Epithelial cell of proximal tubule (primary cell): ENCODE data around the gene TMTC1. TPM values are rescaled to one million over a fixed set of nuclear protein-coding genes. Genes with fewer than 3 reads are reported as not detected.

Source experiments
- DNase-seq: peaks from one replicate; pipeline ENCODE4 v3.0.0-alpha.2; 2011; ENCODE audit warnings: low read depth
- H3K4me3 ChIP-seq: 2 replicates; pipeline ENCODE4 v1.5.1; 2011; ENCODE audit warnings: low read depth, mild to moderate bottlenecking, low read length
- total RNA-seq: library from RNA; depleted of rRNA; stranded (reverse); fragments of >200 nt; gene quantifications from 2 replicates; pipeline ENCODE4 v1.2.3, GENCODE V29; 2015
- TF ChIP-seq, protein P1 (sequence below): conservative IDR thresholded peaks from 2 replicates; pipeline ENCODE4 v1.5.1; 2012; ENCODE audit warnings: low read depth, mild to moderate bottlenecking, low read length

TMTC1 gene
- total RNA-seq, 1 donor from 2014 or later: 0.40 TPM

DNA sequence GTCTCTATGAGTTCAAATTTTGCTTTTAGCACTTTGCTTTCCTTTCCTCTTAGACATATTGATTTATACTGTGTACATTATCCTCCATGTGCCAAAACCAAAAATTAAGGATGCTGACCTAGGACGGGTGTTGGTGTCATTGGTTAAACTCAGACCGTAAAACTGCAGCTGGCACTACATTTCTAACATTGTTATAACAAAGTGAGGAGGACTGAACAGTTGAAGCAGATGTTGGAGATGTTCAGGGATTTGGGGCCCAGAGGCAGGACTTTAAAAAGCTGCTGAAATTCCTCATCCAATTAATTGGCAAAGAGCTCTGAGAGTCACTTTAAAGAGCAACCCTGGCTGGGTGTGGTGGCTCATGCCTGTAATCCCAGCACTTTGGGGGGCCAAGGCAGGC lies 72.4 kb downstream of the TMTC1 start:
- no peak for DNase-seq
- TF ChIP-seq, protein P1, sequence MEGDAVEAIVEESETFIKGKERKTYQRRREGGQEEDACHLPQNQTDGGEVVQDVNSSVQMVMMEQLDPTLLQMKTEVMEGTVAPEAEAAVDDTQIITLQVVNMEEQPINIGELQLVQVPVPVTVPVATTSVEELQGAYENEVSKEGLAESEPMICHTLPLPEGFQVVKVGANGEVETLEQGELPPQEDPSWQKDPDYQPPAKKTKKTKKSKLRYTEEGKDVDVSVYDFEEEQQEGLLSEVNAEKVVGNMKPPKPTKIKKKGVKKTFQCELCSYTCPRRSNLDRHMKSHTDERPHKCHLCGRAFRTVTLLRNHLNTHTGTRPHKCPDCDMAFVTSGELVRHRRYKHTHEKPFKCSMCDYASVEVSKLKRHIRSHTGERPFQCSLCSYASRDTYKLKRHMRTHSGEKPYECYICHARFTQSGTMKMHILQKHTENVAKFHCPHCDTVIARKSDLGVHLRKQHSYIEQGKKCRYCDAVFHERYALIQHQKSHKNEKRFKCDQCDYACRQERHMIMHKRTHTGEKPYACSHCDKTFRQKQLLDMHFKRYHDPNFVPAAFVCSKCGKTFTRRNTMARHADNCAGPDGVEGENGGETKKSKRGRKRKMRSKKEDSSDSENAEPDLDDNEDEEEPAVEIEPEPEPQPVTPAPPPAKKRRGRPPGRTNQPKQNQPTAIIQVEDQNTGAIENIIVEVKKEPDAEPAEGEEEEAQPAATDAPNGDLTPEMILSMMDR: no peak
- no peak overlapping the region for H3K4me3 ChIP-seq

DNA sequence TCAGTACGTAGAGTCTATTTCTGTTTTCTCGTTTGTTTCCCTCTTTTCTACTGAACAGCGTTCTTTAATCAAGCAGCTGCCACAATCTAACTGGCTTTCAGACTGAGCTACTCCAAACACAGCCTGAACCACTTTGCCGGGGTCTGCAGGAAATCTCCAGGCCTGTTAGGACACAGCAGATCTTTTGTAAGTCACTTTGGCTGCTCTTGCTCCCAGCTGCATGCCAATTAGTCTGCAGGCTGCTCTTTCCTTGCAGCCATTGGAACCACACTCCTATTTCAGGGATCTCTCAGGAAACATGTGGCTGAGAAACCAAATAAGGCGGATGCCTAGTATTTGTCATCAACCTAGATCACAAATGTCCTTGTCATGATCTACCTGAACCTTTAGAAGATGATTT lies 73.6 kb downstream of the TMTC1 start:
- DNase-seq: no peak
- H3K4me3 ChIP-seq: no peak overlapping the region
- TF ChIP-seq, protein P1: no peak

DNA sequence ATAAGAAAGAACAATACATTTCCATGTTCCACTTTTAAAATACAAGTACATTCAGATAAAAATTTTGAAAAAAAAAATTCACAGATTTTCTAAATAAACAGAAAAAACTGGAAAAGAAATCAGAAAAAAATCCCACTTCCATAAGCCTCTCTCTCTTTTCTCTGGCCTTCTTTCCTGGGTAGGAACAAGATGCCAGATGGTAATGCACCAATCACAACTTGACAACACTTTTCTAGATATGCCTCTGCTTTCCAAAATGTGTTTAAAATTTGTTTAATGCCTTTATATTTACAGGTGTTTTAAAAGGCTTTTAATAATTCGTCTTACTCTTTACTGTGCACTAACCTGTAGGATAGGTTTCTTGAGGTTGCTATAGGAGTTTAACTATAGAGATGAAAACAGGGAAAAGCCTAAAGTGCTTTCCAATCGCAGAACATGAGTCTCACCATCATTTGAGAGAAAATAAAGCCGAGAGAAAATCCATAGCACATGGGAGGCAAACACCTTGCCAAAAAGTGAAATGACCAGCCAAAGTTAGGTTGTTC lies 74.2 kb downstream of the TMTC1 start:
- TF ChIP-seq, protein P1: no peak
- H3K4me3 ChIP-seq: no peak overlapping the region
- no peak for DNase-seq

DNA sequence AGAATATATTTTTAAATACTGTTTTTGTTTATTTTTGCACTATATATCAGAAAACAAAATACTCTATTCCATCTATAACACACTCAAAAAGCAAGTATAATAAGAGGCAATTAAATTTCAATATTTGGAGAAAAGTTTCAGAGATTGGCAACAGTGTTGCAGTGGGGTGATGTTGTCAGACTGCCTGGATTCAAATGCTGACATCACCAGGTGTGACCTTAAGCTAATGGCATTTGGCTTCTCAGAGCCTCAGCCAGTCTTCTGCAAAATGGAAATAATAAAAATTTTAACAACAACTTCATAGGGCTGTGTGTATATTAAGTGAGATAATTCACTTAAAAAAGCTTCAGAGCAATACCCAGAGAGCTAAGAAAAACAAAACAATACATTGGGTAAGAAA lies 74.7 kb downstream of the TMTC1 start:
- no peak overlapping the region for H3K4me3 ChIP-seq
- TF ChIP-seq, protein P1: no peak
- no peak for DNase-seq

DNA sequence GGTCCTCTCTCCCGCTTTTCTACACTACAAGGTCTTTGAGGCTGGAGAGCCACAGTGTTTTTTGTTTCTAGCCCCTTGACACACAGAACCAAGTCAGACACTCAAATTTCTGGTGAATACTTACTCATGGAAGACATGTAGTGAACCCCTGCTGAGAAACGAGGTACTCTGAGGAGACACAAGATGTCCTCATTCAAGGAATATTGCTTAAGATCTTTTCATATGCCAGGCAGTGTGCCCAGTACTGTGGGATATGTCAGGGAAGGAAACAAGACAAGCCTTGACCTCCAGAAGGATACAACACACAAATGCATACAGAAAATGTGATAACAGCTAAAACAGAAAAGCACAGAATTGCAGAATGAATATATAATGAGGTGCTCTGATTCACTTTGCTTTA lies 75.9 kb downstream of the TMTC1 start:
- TF ChIP-seq, protein P1: no peak
- H3K4me3 ChIP-seq: no peak overlapping the region
- DNase-seq: no peak

DNA sequence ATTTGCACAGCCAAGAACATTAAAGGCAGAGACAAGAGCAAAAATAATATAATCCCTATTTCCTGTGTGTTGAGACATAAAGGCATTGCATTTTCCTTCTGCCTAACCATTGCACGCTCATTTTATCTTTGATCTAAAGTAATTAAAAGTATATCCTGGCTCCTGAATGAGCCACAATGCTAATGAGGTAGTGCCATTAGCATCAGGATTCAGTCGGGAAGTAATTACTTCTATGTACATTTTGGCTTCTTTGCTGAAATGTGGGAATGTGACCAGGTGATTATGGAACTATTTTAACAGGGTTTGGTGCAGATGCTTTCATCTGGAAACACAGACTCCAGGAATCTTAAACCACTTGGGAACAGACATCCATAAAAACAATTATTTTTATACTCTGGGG lies 77.4 kb downstream of the TMTC1 start:
- TF ChIP-seq, protein P1: no peak

DNA sequence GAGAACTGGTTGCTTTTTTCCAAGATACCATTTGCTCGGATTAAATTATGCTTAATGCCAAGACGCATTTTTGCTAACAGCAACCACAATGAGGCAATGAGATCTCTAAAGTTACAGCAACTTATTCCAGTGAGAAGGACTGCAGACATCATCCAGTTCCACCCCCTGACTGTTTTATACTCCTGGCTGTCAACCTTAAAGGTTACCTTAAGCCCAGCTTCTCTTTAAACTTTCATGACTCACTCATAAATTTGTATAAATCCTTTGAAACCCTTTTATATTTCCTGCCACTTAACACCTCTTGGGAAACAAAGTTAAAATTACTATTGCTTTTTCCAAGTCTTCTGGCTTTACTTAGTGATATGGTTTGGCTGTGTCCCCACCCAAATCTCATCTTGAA lies 80.2 kb downstream of the TMTC1 start:
- TF ChIP-seq, protein P1: no peak

More for the DNA sequence above, 77.4 kb downstream of the TMTC1 start:
- no peak overlapping the region for H3K4me3 ChIP-seq
- no peak for DNase-seq

More for the DNA sequence above, 80.2 kb downstream of the TMTC1 start:
- no peak overlapping the region for H3K4me3 ChIP-seq
- no peak for DNase-seq
